HepG2 (cell line): Measurements from ENCODE around the gene PAIP1. TPM values are rescaled to one million over a fixed set of nuclear protein-coding genes. Genes with fewer than 3 reads are reported as not detected.

Experiments
- CAMTA2 ChIP-seq: sonication (generic); formaldehyde crosslinking; IDR thresholded peaks from 2 replicates; pipeline ENCODE4 v1.4.0; 2020; ENCODE audit warnings: mild to moderate bottlenecking, missing genetic modification reagents, borderline replicate concordance
- FOXA1 ChIP-seq, 2 experiments: fragments of 450-650 bp in 1 of 2; sonication (generic) in 1 of 2; formaldehyde crosslinking in 1 of 2; IDR thresholded peaks; 2 replicates each; pipeline versions ENCODE4 v1.4.0 to v1.6.1; 2016 to 2020; ENCODE audit warnings: missing genetic modification reagents in 1 of 2
- GLI4 ChIP-seq: sonication (generic); formaldehyde crosslinking; IDR thresholded peaks from 2 replicates; pipeline ENCODE4 v1.5.1; 2020; ENCODE audit warnings: missing genetic modification reagents, mild to moderate bottlenecking, moderate library complexity, borderline replicate concordance
- HIVEP1 ChIP-seq: sonication (generic); formaldehyde crosslinking; IDR thresholded peaks from 2 replicates; pipeline ENCODE4 v1.4.0; 2020; ENCODE audit warnings: mild to moderate bottlenecking, missing genetic modification reagents
- IRF2 ChIP-seq: IDR thresholded peaks from 2 replicates; pipeline ENCODE4 v1.6.1; 2018; ENCODE audit warnings: missing genetic modification reagents, missing compliant biosample characterization
- KMT2A ChIP-seq: sonication (generic); formaldehyde crosslinking; IDR thresholded peaks from 2 replicates; pipeline ENCODE4 v1.4.0; 2020; ENCODE audit warnings: missing genetic modification reagents
- SIN3A ChIP-seq: IDR thresholded peaks from 2 replicates; pipeline ENCODE4 v1.6.1; 2011; ENCODE audit warnings: low read depth, mild to moderate bottlenecking, control low read depth, low read length, borderline replicate concordance
- TMF1 ChIP-seq: sonication (generic); formaldehyde crosslinking; IDR thresholded peaks from 2 replicates; pipeline ENCODE4 v1.8.1; 2022; ENCODE audit warnings: low read depth, missing genetic modification reagents
- ZBTB7A ChIP-seq: sonication (generic); formaldehyde crosslinking; IDR thresholded peaks from 2 replicates; pipeline ENCODE4 v1.8.0; 2022; ENCODE audit warnings: mild to moderate bottlenecking, missing genetic modification reagents
- ZFP36 ChIP-seq: fragments of 150-350 bp; IDR thresholded peaks from 2 replicates; pipeline ENCODE4 v1.6.1; 2018; ENCODE audit warnings: borderline replicate concordance, low read length, low read depth; ENCODE audit not compliant: partially characterized antibody
- ZNF354B ChIP-seq: sonication (generic); formaldehyde crosslinking; IDR thresholded peaks from 2 replicates; pipeline ENCODE4 v1.8.0; 2022; ENCODE audit warnings: mild to moderate bottlenecking, missing genetic modification reagents
- ZNF883 ChIP-seq: sonication (generic); formaldehyde crosslinking; IDR thresholded peaks from 2 replicates; pipeline ENCODE4 v1.5.1; 2020; ENCODE audit warnings: mild to moderate bottlenecking, missing genetic modification reagents; ENCODE audit errors: not compliant biosample characterization
- polyA plus RNA-seq, 8 experiments: library from polyadenylated mRNA; depleted of rRNA in 3 of 8; stranded (reverse) in 7 of 8; unstranded in 1 of 8; fragments of >200 nt; fragmentation: Illumina TruSeq in 4 of 8; extraction: Trizol in 4 of 8; gene quantifications; 2 replicates each; pipeline versions ENCODE4 v1.2.1 to v1.2.3, GENCODE V29; 2011 to 2016; ENCODE audit warnings: low read depth in 4 of 8, missing spikeins in 1 of 8, mixed read lengths in 1 of 8; ENCODE audit not compliant: insufficient read depth in 1 of 8
- total RNA-seq, 5 experiments: library from RNA; depleted of rRNA; stranded (reverse); fragments of >200 nt; fragmentation: Illumina TruSeq; extraction: Trizol; gene quantifications; 2 replicates each; pipeline ENCODE4 v1.2.3, GENCODE V29; 2016; ENCODE audit warnings: low read depth in 1 of 5
- TF ChIP-seq, protein P1 (sequence below): sonication (generic); formaldehyde crosslinking; IDR thresholded peaks from 2 replicates; pipeline ENCODE4 v1.4.0; 2020; ENCODE audit warnings: missing genetic modification reagents
- TF ChIP-seq, protein P2 (sequence below): sonication (generic); formaldehyde crosslinking; IDR thresholded peaks from 2 replicates; pipeline ENCODE4 v1.5.1; 2020; ENCODE audit warnings: mild to moderate bottlenecking, missing genetic modification reagents
- TF ChIP-seq, protein P3 (sequence below): sonication (generic); formaldehyde crosslinking; IDR thresholded peaks from 2 replicates; pipeline ENCODE4 v1.4.0; 2020; ENCODE audit warnings: missing genetic modification reagents, borderline replicate concordance
- TF ChIP-seq, protein P4 (sequence below), 2 experiments: fragments of 450-650 bp in 1 of 2; sonication (generic) in 1 of 2; formaldehyde crosslinking; IDR thresholded peaks; 2 replicates each; pipeline versions ENCODE4 v1.5.0 to v1.8.0; 2020 to 2022; ENCODE audit warnings: mild to moderate bottlenecking in 1 of 2, missing genetic modification reagents in 1 of 2
- TF ChIP-seq, protein P5 (sequence below): sonication (generic); formaldehyde crosslinking; IDR thresholded peaks from 2 replicates; pipeline ENCODE4 v1.5.0; 2020; ENCODE audit warnings: mild to moderate bottlenecking, missing genetic modification reagents

Gene PAIP1
- total and polyA plus RNA-seq, 2 of the 13 experiments (the other 11 are each of a cell fraction or from before 2014, with no cell fraction given), result 96.6 to 116 TPM

DNA sequence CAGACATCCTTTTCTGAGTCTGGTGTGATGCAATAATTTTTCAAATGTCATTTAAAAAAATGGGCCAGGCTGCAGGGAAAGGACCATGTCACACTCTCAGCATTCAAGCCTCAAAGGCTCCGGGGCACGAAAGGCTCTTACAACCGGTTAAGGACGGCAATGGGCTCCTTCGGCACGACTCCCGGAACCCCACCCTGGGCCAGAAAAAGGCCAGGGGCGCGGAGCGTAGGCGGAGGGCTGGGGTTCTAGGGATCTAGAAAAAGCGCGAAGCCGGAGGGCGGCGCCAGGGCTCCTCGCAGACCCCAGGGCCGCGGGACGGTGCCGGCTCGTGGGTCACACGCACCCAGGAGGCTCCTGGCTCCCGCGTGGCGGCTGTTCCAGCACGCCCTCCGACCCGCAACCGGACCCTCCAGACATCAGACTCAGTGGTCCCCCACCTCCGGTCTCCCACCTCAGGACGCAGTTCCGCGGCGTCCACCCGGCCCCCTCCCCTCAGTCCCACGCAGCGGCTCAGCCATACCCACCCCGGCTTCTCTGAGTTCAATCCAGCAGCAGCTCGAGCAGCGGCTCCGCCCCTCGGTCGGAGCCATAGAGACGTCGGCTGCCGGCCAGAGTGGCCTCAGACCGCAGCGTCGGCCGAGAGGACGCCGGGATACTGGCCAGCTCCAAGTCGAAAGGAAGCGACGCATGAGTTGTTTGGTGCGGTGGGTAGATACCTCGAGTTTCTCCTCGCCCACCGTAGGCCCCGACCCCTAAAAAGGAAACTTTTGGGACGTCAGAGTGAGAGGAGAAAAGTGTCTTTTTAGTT, 73.4 kb downstream of the PAIP1 start, which contains the start of gene TMEM267 (continued):
- TF ChIP-seq ZBTB7A (CRISPR knock-in tag) (peak; percentile 69; the same call in 1 of the 2 replicates), GLI4 (CRISPR knock-in tag) (peak; percentile 92; the same call in 1 of the 2 replicates), ZNF883 (CRISPR knock-in tag) (peak; percentile 77), SIN3A (peak; percentile 75), IRF2 (CRISPR knock-in tag) (peak; percentile 68; the same call in 1 of the 2 replicates), ZFP36 (no peak), ZNF354B (CRISPR knock-in tag) (no peak), KMT2A (peak; percentile 46; the same call in 1 of the 2 replicates), CAMTA2 (CRISPR knock-in tag) (peak; percentile 70; the same call in 1 of the 2 replicates), HIVEP1 (peak; percentile 74; the same call in 1 of the 2 replicates), TMF1 (CRISPR knock-in tag) (peak; percentile 74; the same call in 1 of the 2 replicates), FOXA1 (IDR thresholded peaks at IDR 0.05) (no peak), FOXA1 (CRISPR knock-in tag; IDR thresholded peaks at IDR 0.05) (no peak)
- TF ChIP-seq, protein P1, sequence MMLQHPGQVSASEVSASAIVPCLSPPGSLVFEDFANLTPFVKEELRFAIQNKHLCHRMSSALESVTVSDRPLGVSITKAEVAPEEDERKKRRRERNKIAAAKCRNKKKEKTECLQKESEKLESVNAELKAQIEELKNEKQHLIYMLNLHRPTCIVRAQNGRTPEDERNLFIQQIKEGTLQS (CRISPR knock-in tag), result peak; percentile 52
- TF ChIP-seq, protein P2, sequence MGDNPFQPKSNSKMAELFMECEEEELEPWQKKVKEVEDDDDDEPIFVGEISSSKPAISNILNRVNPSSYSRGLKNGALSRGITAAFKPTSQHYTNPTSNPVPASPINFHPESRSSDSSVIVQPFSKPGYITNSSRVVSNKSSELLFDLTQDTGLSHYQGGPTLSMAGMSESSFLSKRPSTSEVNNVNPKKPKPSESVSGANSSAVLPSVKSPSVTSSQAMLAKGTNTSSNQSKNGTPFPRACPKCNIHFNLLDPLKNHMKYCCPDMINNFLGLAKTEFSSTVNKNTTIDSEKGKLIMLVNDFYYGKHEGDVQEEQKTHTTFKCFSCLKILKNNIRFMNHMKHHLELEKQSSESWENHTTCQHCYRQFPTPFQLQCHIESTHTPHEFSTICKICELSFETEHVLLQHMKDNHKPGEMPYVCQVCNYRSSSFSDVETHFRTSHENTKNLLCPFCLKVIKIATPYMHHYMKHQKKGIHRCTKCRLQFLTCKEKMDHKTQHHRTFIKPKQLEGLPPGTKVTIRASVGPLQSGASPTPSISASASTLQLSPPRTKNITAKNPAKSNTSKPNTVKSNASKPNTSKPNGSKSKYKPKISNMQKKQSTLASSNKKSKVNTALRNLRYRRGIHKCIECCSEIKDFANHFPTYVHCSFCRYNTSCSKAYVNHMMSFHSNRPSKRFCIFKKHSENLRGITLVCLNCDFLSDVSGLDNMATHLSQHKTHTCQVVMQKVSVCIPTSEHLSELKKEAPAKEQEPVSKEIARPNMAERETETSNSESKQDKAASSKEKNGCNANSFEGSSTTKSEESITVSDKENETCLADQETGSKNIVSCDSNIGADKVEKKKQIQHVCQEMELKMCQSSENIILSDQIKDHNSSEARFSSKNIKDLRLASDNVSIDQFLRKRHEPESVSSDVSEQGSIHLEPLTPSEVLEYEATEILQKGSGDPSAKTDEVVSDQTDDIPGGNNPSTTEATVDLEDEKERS (CRISPR knock-in tag), result 0 out of 2 replicates have a peak, but pooled peaks have one; percentile 4
- TF ChIP-seq, protein P3, sequence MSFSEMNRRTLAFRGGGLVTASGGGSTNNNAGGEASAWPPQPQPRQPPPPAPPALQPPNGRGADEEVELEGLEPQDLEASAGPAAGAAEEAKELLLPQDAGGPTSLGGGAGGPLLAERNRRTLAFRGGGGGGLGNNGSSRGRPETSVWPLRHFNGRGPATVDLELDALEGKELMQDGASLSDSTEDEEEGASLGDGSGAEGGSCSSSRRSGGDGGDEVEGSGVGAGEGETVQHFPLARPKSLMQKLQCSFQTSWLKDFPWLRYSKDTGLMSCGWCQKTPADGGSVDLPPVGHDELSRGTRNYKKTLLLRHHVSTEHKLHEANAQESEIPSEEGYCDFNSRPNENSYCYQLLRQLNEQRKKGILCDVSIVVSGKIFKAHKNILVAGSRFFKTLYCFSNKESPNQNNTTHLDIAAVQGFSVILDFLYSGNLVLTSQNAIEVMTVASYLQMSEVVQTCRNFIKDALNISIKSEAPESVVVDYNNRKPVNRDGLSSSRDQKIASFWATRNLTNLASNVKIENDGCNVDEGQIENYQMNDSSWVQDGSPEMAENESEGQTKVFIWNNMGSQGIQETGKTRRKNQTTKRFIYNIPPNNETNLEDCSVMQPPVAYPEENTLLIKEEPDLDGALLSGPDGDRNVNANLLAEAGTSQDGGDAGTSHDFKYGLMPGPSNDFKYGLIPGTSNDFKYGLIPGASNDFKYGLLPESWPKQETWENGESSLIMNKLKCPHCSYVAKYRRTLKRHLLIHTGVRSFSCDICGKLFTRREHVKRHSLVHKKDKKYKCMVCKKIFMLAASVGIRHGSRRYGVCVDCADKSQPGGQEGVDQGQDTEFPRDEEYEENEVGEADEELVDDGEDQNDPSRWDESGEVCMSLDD (CRISPR knock-in tag), result peak; percentile 62; the same call in 1 of the 2 replicates
- TF ChIP-seq, protein P4, sequence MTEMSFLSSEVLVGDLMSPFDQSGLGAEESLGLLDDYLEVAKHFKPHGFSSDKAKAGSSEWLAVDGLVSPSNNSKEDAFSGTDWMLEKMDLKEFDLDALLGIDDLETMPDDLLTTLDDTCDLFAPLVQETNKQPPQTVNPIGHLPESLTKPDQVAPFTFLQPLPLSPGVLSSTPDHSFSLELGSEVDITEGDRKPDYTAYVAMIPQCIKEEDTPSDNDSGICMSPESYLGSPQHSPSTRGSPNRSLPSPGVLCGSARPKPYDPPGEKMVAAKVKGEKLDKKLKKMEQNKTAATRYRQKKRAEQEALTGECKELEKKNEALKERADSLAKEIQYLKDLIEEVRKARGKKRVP (CRISPR knock-in tag; IDR thresholded peaks at IDR 0.05), result peak in 1 of 2 experiments; percentile 86; a peak in 2 of 4 replicates
- TF ChIP-seq, protein P5, sequence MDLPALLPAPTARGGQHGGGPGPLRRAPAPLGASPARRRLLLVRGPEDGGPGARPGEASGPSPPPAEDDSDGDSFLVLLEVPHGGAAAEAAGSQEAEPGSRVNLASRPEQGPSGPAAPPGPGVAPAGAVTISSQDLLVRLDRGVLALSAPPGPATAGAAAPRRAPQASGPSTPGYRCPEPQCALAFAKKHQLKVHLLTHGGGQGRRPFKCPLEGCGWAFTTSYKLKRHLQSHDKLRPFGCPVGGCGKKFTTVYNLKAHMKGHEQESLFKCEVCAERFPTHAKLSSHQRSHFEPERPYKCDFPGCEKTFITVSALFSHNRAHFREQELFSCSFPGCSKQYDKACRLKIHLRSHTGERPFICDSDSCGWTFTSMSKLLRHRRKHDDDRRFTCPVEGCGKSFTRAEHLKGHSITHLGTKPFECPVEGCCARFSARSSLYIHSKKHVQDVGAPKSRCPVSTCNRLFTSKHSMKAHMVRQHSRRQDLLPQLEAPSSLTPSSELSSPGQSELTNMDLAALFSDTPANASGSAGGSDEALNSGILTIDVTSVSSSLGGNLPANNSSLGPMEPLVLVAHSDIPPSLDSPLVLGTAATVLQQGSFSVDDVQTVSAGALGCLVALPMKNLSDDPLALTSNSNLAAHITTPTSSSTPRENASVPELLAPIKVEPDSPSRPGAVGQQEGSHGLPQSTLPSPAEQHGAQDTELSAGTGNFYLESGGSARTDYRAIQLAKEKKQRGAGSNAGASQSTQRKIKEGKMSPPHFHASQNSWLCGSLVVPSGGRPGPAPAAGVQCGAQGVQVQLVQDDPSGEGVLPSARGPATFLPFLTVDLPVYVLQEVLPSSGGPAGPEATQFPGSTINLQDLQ (CRISPR knock-in tag), result 0 out of 2 replicates have a peak, but pooled peaks have one; percentile 30
